GM10266 (cell line): ENCODE measurements around the gene POM121L2.

Source experiments
- DNase-seq: peaks from one replicate; pipeline ENCODE4 v3.0.0; 2012; ENCODE audit errors: extremely low spot score
- CTCF ChIP-seq: IDR thresholded peaks from 2 replicates; pipeline ENCODE4 v1.5.1; 2012; ENCODE audit warnings: mild to moderate bottlenecking, low read depth; ENCODE audit not compliant: control insufficient read depth, insufficient read depth; ENCODE audit errors: missing control alignments

POM121L2 gene

GRCh38 chr6:27332692-27333641 lies 20.9 kb upstream of the POM121L2 start:
- no peak for TF ChIP-seq CTCF

GRCh38 chr6:27327023-27327738 lies 15.1 kb upstream of the POM121L2 start:
- DNase-seq = no peak
- TF ChIP-seq CTCF = no peak

More at GRCh38 chr6:27332692-27333641, 20.9 kb upstream of the POM121L2 start:
- DNase-seq = peak; percentile 57

- DNase-seq = no peak
- TF ChIP-seq CTCF = no peak
Observed at GRCh38 chr6:27321901-27322300, 9.8 kb upstream of the POM121L2 start.

GRCh38 chr6:27321370-27321769 lies 9.3 kb upstream of the POM121L2 start:
- DNase-seq = no peak
- TF ChIP-seq CTCF = no peak

GRCh38 chr6:27318973-27319372 lies 6.9 kb upstream of the POM121L2 start:
- no peak for TF ChIP-seq CTCF
- no peak for DNase-seq

GRCh38 chr6:27314046-27314445 lies 2.0 kb upstream of the POM121L2 start:
- no peak for TF ChIP-seq CTCF
- DNase-seq = no peak

GRCh38 chr6:27312950-27313271 lies 838 bp upstream of the POM121L2 start:
- no peak for TF ChIP-seq CTCF
- no peak for DNase-seq
